LNCAP (cell line): ENCODE measurements around the gene CPSF2.

Experiments used
- CTCF ChIP-seq: fragments of 450-650 bp; IDR thresholded peaks from 2 replicates; pipeline ENCODE4 v1.5.1; 2017; ENCODE audit warnings: mild to moderate bottlenecking

The CPSF2 gene

GRCh38 chr14:92105893-92106142 is 16.0 kb upstream of the CPSF2 start:
- TF ChIP-seq CTCF, result no peak

- peak; percentile 82 for TF ChIP-seq CTCF
These were observed 15.4 kb upstream of the CPSF2 start, which contains the start of gene ATXN3 for GRCh38 chr14:92106143-92106926. TSS of gene ATXN3 (minus strand) at chr14:92106582. CDS start at chr14:92106552, 30 bp downstream.

- TF ChIP-seq CTCF, result no peak
These were observed 13.2 kb upstream of the CPSF2 start for GRCh38 chr14:92108345-92109254.

- TF ChIP-seq CTCF, result no peak
These were observed 12.3 kb upstream of the CPSF2 start for GRCh38 chr14:92109490-92109889.

GRCh38 chr14:92121207-92121669 is 531 bp upstream of the CPSF2 start:
- TF ChIP-seq CTCF, result no peak

GRCh38 chr14:92122351-92122677 is 545 bp downstream of the CPSF2 start:
- TF ChIP-seq CTCF, result no peak

GRCh38 chr14:92122761-92123160 is 992 bp downstream of the CPSF2 start:
- no peak for TF ChIP-seq CTCF
